ENCODE data around the gene MAPK11.

MAPK11 gene

GRCh38 chr22:50253046-50253915 is 16.9 kb downstream of the MAPK11 start:
- DNase-seq (ENCODE audit: low read depth, low spot score) = no peak
- no peak overlapping the region for H3K27ac ChIP-seq
- H3K9ac ChIP-seq (ENCODE audit: insufficient read length) = no peak overlapping the region
- no peak for TF ChIP-seq POLR2AphosphoS5 (IDR thresholded peaks at IDR 0.05; ENCODE audit: borderline replicate concordance, low read depth, low read length)
- TF ChIP-seq EZH2 (IDR thresholded peaks at IDR 0.05) = no peak
- no peak for TF ChIP-seq FOXP2 (optimal IDR thresholded peaks at IDR 0.05; ENCODE audit: control extremely low read depth, extremely low read length, insufficient read depth)
- H3K36me3 ChIP-seq (ENCODE audit: insufficient read depth, low read length) = no peaks in the 10 kb centered on the region
- H3K4me3 ChIP-seq = no peak overlapping the region
- no peaks in the 10 kb centered on the region for H3K9me3 ChIP-seq (ENCODE audit: low read depth, low read length)

DNA sequence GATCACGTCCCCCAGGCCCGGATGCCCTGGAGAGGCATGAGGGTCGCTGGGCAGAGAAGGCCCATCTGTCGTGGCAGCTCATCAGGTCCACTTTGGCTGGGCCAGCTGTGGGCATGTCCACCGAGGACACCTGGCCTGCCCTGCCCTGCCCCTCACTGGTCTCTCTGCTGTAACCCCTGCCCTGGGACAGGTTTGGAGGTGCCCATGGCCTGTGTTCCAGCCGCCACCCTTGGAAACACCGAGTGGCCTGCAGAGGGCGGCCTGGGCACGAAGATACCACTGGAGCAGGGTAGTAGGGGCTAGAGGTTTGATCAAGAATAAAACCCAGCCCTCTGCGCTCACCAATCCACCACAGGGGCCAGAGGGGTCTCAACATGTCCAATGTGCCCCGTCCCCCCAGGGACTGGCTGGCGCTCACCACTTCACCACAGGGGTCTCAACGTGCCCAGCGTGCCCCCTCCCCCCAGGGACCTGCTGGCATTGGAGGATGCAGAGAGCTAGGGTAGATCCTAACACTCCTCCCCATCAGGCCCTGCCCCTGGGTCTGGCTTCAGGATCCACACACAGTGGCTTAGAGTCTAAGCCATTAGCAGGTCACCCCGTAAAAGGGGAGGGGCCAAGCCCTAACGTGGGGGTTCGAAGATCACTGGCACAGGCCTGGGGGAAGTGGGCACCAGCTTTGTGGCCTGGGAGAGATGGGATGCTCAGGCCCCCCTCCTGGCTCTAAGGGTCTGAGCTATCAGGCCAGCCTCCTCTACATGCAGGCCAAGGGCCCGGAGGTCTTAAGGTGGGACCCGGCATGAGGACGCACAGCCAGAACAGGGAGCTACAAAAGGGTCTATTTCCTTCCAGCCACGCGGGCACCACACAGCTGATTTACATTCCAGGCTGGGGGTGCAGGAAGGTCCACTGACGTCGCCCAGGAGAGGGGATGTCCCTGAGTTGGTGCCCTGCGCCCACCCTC is 17.8 kb downstream of the MAPK11 start:
- Histone ChIP-seq H3K27ac (no peak overlapping the region), H3K4me3 (no peak overlapping the region), H3K9me3 (ENCODE audit: low read depth, low read length) (no peaks in the 10 kb centered on the region), H3K36me3 (ENCODE audit: insufficient read depth, low read length) (no peaks in the 10 kb centered on the region), H3K9ac (ENCODE audit: insufficient read length) (no peak overlapping the region)
- TF ChIP-seq EZH2 (IDR thresholded peaks at IDR 0.05) = no peak
- no peak for TF ChIP-seq POLR2AphosphoS5 (IDR thresholded peaks at IDR 0.05; ENCODE audit: borderline replicate concordance, low read depth, low read length)
- no peak for TF ChIP-seq FOXP2 (optimal IDR thresholded peaks at IDR 0.05; ENCODE audit: control extremely low read depth, extremely low read length, insufficient read depth)
- DNase-seq (ENCODE audit: low read depth, low spot score) = no peak

DNA sequence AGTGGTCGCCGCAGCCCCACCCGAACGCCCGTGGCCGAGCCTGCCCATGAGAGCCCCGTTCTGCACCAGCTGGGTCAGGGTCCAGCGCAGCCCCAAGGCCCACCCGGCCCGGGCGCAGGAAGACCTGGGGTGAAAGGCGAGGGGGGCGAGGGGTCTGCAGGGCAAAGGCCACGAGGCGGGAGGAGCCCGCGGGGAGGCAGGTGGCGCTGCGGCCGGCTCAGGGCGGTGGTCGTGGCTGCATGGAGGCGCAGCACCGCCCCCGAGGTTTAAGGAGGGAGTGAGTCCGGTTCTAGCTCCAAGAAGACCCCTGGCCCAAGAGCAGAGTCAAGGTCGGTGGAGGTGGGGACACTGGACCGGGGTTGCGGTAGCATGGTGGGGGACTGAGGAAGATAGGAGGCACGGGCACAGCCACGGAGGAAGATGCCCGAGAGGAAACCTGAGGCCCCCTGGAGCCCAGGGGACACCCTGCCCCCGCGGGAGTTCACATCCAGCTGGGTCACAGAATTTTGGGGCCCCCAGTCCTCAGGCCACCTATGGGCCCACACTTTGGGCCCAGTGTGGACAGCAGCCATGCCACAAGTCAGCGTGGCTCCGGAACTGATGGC is 18.6 kb downstream of the MAPK11 start:
- Histone ChIP-seq H3K4me3 (peak overlapping the region; percentile 92), H3K36me3 (ENCODE audit: insufficient read depth, low read length) (no peaks in the 10 kb centered on the region), H3K9ac (ENCODE audit: insufficient read length) (no peak overlapping the region), H3K9me3 (ENCODE audit: low read depth, low read length) (no peaks in the 10 kb centered on the region), H3K27ac (no peak overlapping the region)
- TF ChIP-seq EZH2 (IDR thresholded peaks at IDR 0.05) (no peak), POLR2AphosphoS5 (IDR thresholded peaks at IDR 0.05; ENCODE audit: borderline replicate concordance, low read depth, low read length) (no peak), FOXP2 (optimal IDR thresholded peaks at IDR 0.05; ENCODE audit: control extremely low read depth, extremely low read length, insufficient read depth) (no peak)
- no peak for DNase-seq (ENCODE audit: low read depth, low spot score)

- no peak for DNase-seq (ENCODE audit: low read depth, low spot score)
- peak within 1 kb of the TSS; percentile 92 for H3K4me3 ChIP-seq
Observed at GRCh38 chr22:50250555-50251476, 19.4 kb downstream of the MAPK11 start, which contains the start of gene HDAC10. HDAC10 (minus strand) TSS chr22:50251265; CDS start chr22:50251032, 233 bp downstream.

DNA sequence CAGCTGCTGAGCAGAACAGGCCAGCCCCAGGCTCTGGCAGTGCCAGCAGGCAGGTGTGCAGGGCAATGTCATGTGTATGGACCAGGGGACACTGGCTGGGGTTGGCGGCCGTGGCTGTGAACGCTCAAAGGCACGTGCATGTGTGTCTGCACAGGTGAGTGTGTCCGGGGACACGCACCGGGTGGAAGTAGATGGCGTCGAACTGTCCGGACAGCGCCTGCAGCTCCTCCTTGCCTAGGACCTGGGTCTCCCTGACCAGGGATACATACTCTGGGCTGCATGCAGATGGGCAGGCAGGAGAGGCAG is 20.0 kb downstream of the MAPK11 start:
- no peak for DNase-seq (ENCODE audit: low read depth, low spot score)
- Histone ChIP-seq H3K27ac (no peak overlapping the region), H3K9me3 (ENCODE audit: low read depth, low read length) (no peaks in the 10 kb centered on the region), H3K9ac (ENCODE audit: insufficient read length) (no peak overlapping the region), H3K36me3 (ENCODE audit: insufficient read depth, low read length) (no peaks in the 10 kb centered on the region), H3K4me3 (peak overlapping the region; percentile 92)
- TF ChIP-seq EZH2 (IDR thresholded peaks at IDR 0.05) = no peak

More at GRCh38 chr22:50250555-50251476, 19.4 kb downstream of the MAPK11 start, which contains the start of gene HDAC10:
- no peaks in the 10 kb centered on the region for H3K9me3 ChIP-seq (ENCODE audit: low read depth, low read length)
- TF ChIP-seq POLR2AphosphoS5 (IDR thresholded peaks at IDR 0.05; ENCODE audit: borderline replicate concordance, low read depth, low read length) = peak; percentile 31; the same call in 1 of the 2 replicates
- TF ChIP-seq FOXP2 (optimal IDR thresholded peaks at IDR 0.05; ENCODE audit: control extremely low read depth, extremely low read length, insufficient read depth) = no peak
- no peaks in the 10 kb centered on the region for H3K36me3 ChIP-seq (ENCODE audit: insufficient read depth, low read length)
- no peak within 1 kb of the TSS for H3K27ac ChIP-seq
- H3K9ac ChIP-seq (ENCODE audit: insufficient read length) = peak within 1 kb of the TSS; percentile 86

- TF ChIP-seq POLR2AphosphoS5 (IDR thresholded peaks at IDR 0.05; ENCODE audit: borderline replicate concordance, low read depth, low read length) = no peak
- TF ChIP-seq EZH2 (IDR thresholded peaks at IDR 0.05) = no peak
- TF ChIP-seq FOXP2 (optimal IDR thresholded peaks at IDR 0.05; ENCODE audit: control extremely low read depth, extremely low read length, insufficient read depth) = no peak
- Histone ChIP-seq H3K36me3 (ENCODE audit: insufficient read depth, low read length) (no peaks in the 10 kb centered on the region), H3K9ac (ENCODE audit: insufficient read length) (no peak overlapping the region), H3K27ac (no peak overlapping the region), H3K4me3 (peak overlapping the region; percentile 92), H3K9me3 (ENCODE audit: low read depth, low read length) (no peaks in the 10 kb centered on the region)
- DNase-seq (ENCODE audit: low read depth, low spot score) = no peak
Observed at GRCh38 chr22:50249341-50250248, 20.6 kb downstream of the MAPK11 start.
